Measurements from ENCODE around the gene RPTOR.

RPTOR gene

DNA sequence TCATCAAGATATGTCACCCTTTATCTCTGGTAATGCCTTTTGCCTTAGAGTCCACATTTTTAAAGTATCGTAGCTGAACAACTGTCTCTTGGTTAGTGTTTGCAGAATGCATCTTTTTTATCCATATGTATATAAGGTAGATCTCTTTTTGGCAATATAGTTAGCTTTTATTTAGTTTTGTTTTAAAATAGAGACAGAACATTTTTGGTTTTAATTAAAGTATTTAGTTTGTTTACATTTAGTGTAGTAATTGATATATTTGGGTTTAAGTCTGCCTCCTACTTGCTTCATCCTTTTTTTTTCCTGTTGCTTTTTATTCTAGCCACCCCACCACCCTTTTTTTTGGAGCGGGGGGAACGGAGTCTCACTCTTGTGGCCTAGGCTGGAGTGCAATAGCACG, 262.4 kb downstream of the RPTOR start (continued):
- TF ChIP-seq, protein P1, sequence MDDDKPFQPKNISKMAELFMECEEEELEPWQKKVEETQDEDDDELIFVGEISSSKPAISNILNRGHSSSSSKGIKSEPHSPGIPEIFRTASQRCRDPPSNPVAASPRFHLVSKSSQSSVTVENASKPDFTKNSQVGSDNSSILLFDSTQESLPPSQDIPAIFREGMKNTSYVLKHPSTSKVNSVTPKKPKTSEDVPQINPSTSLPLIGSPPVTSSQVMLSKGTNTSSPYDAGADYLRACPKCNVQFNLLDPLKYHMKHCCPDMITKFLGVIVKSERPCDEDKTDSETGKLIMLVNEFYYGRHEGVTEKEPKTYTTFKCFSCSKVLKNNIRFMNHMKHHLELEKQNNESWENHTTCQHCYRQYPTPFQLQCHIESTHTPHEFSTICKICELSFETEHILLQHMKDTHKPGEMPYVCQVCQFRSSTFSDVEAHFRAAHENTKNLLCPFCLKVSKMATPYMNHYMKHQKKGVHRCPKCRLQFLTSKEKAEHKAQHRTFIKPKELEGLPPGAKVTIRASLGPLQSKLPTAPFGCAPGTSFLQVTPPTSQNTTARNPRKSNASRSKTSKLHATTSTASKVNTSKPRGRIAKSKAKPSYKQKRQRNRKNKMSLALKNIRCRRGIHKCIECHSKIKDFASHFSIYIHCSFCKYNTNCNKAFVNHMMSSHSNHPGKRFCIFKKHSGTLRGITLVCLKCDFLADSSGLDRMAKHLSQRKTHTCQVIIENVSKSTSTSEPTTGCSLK (tag by site-specific recombination; IDR thresholded peaks at IDR 0.05), result no peak
- TF ChIP-seq, protein P2, sequence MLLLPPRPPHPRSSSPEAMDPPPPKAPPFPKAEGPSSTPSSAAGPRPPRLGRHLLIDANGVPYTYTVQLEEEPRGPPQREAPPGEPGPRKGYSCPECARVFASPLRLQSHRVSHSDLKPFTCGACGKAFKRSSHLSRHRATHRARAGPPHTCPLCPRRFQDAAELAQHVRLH (tag by site-specific recombination; IDR thresholded peaks at IDR 0.05), result no peak
- no peak for TF ChIP-seq ZNF335 (tag by site-specific recombination; conservative IDR thresholded peaks at IDR 0.05)

DNA sequence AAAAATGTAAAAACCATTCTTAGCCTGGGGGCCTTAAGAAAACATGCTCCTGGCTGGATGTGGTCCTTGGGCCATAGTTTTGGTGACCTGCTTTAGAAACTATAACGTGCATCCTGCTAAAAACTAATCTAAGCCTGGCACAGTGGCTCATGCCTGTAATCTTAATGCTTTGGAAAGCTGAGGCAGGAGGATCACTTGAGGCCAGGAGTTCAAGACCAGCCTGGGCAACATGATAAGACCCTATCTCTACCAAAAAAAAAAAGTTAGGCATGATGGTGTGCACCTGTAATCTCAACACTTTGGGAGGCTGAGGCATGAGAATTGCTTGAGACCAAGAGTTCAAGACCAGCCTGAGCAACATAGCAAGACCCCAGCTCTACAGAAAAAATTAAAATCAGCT, 263.2 kb downstream of the RPTOR start:
- Histone ChIP-seq H3K4me3 (ENCODE audit: low read depth, low read length) (no peak overlapping the region), H3K4me1 (ENCODE audit: control insufficient read depth, insufficient read depth, low read length) (no peaks in the 10 kb centered on the region), H3K27ac (ENCODE audit: extremely low read depth, low read depth, low read length) (no peak overlapping the region), H3K9me3 (ENCODE audit: control insufficient read depth, insufficient read depth, low read depth, low read length) (no peaks in the 10 kb centered on the region), H3K36me3 (ENCODE audit: control insufficient read depth in 2 of 2, insufficient read depth in 1 of 2, low read length in 2 of 2) (peaks cover 0 to 13% of the 10 kb centered on the region in 2 experiments; a peak in 2 of 3 replicates)
- POLR2A ChIA-PET, result no interaction called here
- TF ChIP-seq ZNF843 (tag by site-specific recombination; IDR thresholded peaks at IDR 0.05) (no peak), ZNF16 (tag by site-specific recombination; IDR thresholded peaks at IDR 0.05; ENCODE audit: low read depth) (no peak), ZNF670 (tag by site-specific recombination; IDR thresholded peaks at IDR 0.05; ENCODE audit: low read depth) (no peak), ZNF701 (tag by site-specific recombination; IDR thresholded peaks at IDR 0.05) (no peak), ZSCAN16 (tag by site-specific recombination; IDR thresholded peaks at IDR 0.05) (no peak), ZNF596 (tag by site-specific recombination; IDR thresholded peaks at IDR 0.05) (no peak), ZNF76 (tag by site-specific recombination; IDR thresholded peaks at IDR 0.05; ENCODE audit: borderline replicate concordance, low read depth) (no peak), ZNF324 (tag by site-specific recombination; IDR thresholded peaks at IDR 0.05) (no peak), ZNF510 (tag by site-specific recombination; IDR thresholded peaks at IDR 0.05; ENCODE audit: insufficient replicate concordance) (no peak), TRIM28 (IDR thresholded peaks at IDR 0.05; ENCODE audit: borderline replicate concordance, low read length) (no peak), ZFP37 (tag by site-specific recombination; IDR thresholded peaks at IDR 0.05) (no peak), ZNF555 (tag by site-specific recombination; conservative IDR thresholded peaks at IDR 0.05) (no peak)
- TF ChIP-seq, protein P3, sequence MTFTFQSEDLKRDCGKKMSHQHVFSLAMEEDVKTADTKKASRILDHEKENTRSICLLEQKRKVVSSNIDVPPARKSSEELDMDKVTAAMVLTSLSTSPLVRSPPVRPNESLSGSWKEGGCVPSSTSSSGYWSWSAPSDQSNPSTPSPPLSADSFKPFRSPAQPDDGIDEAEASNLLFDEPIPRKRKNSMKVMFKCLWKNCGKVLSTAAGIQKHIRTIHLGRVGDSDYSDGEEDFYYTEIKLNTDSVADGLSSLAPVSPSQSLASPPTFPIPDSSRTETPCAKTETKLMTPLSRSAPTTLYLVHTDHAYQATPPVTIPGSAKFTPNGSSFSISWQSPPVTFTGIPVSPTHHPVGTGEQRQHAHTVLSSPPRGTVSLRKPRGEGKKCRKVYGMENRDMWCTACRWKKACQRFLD (tag by site-specific recombination; IDR thresholded peaks at IDR 0.05), result no peak
- TF ChIP-seq, protein P4, sequence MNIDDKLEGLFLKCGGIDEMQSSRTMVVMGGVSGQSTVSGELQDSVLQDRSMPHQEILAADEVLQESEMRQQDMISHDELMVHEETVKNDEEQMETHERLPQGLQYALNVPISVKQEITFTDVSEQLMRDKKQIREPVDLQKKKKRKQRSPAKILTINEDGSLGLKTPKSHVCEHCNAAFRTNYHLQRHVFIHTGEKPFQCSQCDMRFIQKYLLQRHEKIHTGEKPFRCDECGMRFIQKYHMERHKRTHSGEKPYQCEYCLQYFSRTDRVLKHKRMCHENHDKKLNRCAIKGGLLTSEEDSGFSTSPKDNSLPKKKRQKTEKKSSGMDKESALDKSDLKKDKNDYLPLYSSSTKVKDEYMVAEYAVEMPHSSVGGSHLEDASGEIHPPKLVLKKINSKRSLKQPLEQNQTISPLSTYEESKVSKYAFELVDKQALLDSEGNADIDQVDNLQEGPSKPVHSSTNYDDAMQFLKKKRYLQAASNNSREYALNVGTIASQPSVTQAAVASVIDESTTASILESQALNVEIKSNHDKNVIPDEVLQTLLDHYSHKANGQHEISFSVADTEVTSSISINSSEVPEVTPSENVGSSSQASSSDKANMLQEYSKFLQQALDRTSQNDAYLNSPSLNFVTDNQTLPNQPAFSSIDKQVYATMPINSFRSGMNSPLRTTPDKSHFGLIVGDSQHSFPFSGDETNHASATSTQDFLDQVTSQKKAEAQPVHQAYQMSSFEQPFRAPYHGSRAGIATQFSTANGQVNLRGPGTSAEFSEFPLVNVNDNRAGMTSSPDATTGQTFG (tag by site-specific recombination; IDR thresholded peaks at IDR 0.05; ENCODE audit: borderline replicate concordance), result no peak
- TF ChIP-seq, protein P5, sequence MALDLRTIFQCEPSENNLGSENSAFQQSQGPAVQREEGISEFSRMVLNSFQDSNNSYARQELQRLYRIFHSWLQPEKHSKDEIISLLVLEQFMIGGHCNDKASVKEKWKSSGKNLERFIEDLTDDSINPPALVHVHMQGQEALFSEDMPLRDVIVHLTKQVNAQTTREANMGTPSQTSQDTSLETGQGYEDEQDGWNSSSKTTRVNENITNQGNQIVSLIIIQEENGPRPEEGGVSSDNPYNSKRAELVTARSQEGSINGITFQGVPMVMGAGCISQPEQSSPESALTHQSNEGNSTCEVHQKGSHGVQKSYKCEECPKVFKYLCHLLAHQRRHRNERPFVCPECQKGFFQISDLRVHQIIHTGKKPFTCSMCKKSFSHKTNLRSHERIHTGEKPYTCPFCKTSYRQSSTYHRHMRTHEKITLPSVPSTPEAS (tag by site-specific recombination; IDR thresholded peaks at IDR 0.05), result no peak
- CTCF ChIA-PET, result no interaction called here
